Hepatocyte (in vitro differentiated cells): Measurements from ENCODE around the gene BOLA2.
"Not testable (repeated sequence)": the region's sequence is repeated elsewhere in the genome, so short reads cannot be mapped to it uniquely, and the experiment has no call there.

Experiments
- EZH2 ChIP-seq: fragments of 200-600 bp; sonication (generic); IDR thresholded peaks from 2 replicates; pipeline ENCODE4 v1.6.1; 2016; ENCODE audit warnings: antibody characterized with exemption, mild to moderate bottlenecking, borderline replicate concordance
- TF ChIP-seq, protein P1 (sequence below): fragments of 200-600 bp; sonication (generic); IDR thresholded peaks from 2 replicates; pipeline ENCODE4 v1.5.1; 2016; ENCODE audit warnings: antibody characterized with exemption, mild to moderate bottlenecking; ENCODE audit not compliant: poor library complexity

DNA sequence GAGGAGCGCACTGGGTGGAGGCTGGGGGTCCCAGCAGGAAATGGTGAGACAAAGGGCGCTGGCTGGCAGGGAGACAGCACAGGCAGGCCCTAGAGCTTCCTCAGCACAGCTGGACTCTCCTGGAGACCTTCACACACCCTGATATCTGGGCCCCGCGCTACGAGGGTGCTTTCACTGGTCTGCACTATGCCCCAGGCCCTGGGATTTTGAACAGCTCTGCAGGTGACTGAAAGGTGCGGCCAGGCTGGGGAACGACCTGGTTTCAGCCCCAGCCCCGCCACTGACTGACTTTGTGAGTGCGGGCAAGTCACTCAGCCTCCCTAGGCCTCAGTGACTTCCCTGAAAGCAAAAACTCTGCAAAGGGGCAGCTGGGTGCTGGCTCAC, 6.5 kb upstream of the BOLA2 start:
- not testable (repeated sequence) for TF ChIP-seq EZH2
- TF ChIP-seq, protein P1, sequence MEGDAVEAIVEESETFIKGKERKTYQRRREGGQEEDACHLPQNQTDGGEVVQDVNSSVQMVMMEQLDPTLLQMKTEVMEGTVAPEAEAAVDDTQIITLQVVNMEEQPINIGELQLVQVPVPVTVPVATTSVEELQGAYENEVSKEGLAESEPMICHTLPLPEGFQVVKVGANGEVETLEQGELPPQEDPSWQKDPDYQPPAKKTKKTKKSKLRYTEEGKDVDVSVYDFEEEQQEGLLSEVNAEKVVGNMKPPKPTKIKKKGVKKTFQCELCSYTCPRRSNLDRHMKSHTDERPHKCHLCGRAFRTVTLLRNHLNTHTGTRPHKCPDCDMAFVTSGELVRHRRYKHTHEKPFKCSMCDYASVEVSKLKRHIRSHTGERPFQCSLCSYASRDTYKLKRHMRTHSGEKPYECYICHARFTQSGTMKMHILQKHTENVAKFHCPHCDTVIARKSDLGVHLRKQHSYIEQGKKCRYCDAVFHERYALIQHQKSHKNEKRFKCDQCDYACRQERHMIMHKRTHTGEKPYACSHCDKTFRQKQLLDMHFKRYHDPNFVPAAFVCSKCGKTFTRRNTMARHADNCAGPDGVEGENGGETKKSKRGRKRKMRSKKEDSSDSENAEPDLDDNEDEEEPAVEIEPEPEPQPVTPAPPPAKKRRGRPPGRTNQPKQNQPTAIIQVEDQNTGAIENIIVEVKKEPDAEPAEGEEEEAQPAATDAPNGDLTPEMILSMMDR = not testable (repeated sequence)
